OCI-LY1 (cell line): ENCODE measurements around the gene AAMDC.
"Not testable (repeated sequence)": the region's sequence is repeated elsewhere in the genome, so short reads cannot be mapped to it uniquely, and the experiment has no call there.

Source experiments
- H2AFZ ChIP-seq: fragments of 200-600 bp; sonication (generic), shearing (Covaris generic); 2 replicates; pipeline ENCODE4 v1.6.0; 2014; ENCODE audit warnings: antibody characterized with exemption, mild to moderate bottlenecking, low read length
- H3F3A ChIP-seq: fragments of 200-600 bp; sonication (generic), shearing (Covaris generic); 2 replicates; pipeline ENCODE4 v1.6.0; 2014; ENCODE audit warnings: mild to moderate bottlenecking, antibody characterized with exemption, low read length, moderate library complexity; ENCODE audit not compliant: insufficient read depth
- H3K27ac ChIP-seq: fragments of 200-600 bp; sonication (generic); 2 replicates; pipeline ENCODE4 v1.5.1; 2014; ENCODE audit warnings: low read length, mixed run types, mild to moderate bottlenecking, low read depth; ENCODE audit not compliant: poor library complexity, severe bottlenecking
- H3K27me3 ChIP-seq: fragments of 200-600 bp; sonication (generic); 2 replicates; pipeline ENCODE4 v1.6.0; 2014; ENCODE audit warnings: antibody characterized with exemption, mild to moderate bottlenecking, low read length, moderate library complexity; ENCODE audit not compliant: insufficient read depth
- H3K36me3 ChIP-seq: fragments of 200-600 bp; sonication (generic); 2 replicates; pipeline ENCODE4 v1.6.1; 2014; ENCODE audit warnings: mild to moderate bottlenecking, antibody characterized with exemption, low read length, moderate library complexity, mixed read lengths; ENCODE audit not compliant: insufficient read depth
- H3K4me1 ChIP-seq: fragments of 200-600 bp; sonication (generic); 2 replicates; pipeline ENCODE4 v1.5.1; 2014; ENCODE audit warnings: mild to moderate bottlenecking, low read length, moderate library complexity; ENCODE audit not compliant: insufficient read depth, severe bottlenecking
- H3K4me2 ChIP-seq: fragments of 200-600 bp; sonication (generic), shearing (Covaris generic); 2 replicates; pipeline ENCODE4 v1.6.1; 2014; ENCODE audit warnings: low read length
- H3K4me3 ChIP-seq: fragments of 200-600 bp; sonication (generic); 2 replicates; pipeline ENCODE4 v1.5.1; 2014; ENCODE audit warnings: low read length, low read depth, mild to moderate bottlenecking, mixed read lengths; ENCODE audit not compliant: poor library complexity, severe bottlenecking
- H3K79me2 ChIP-seq: fragments of 200-600 bp; shearing (Covaris generic); 2 replicates; pipeline ENCODE4 v1.6.1; 2016; ENCODE audit warnings: mixed run types, low read length, mixed read lengths; ENCODE audit not compliant: insufficient read depth
- H3K9ac ChIP-seq: fragments of 200-600 bp; sonication (generic), shearing (Covaris generic); 2 replicates; pipeline ENCODE4 v1.6.1; 2014; ENCODE audit warnings: mild to moderate bottlenecking, low read length, mixed read lengths
- H3K9me2 ChIP-seq: fragments of 200-600 bp; sonication (generic), shearing (Covaris generic); 2 replicates; pipeline ENCODE4 v1.6.1; 2014; ENCODE audit warnings: low read depth, mild to moderate bottlenecking, low read length, mixed read lengths
- H3K9me3 ChIP-seq: fragments of 200-600 bp; shearing (Covaris generic); 2 replicates; pipeline ENCODE4 v1.6.1; 2014; ENCODE audit warnings: low read length, mixed read lengths
- H4K20me1 ChIP-seq: fragments of 200-600 bp; sonication (generic), shearing (Covaris generic); 2 replicates; pipeline ENCODE4 v1.6.0; 2016; ENCODE audit warnings: mild to moderate bottlenecking, low read length; ENCODE audit not compliant: insufficient read depth
- CTCF ChIP-seq: fragments of 200-600 bp; sonication (generic), shearing (Covaris generic); IDR thresholded peaks from 2 replicates; pipeline ENCODE4 v1.5.1; 2017; ENCODE audit warnings: mild to moderate bottlenecking, antibody characterized with exemption, low read length, moderate library complexity, mixed read lengths
- EZH2 ChIP-seq: fragments of 200-600 bp; sonication (generic), shearing (Covaris generic); IDR thresholded peaks from 2 replicates; pipeline ENCODE4 v1.8.0; 2017; ENCODE audit warnings: borderline replicate concordance, mixed run types, mild to moderate bottlenecking, antibody characterized with exemption, low read length, moderate library complexity, mixed read lengths

The AAMDC gene

GRCh38 chr11:77819921-77820564 lies 901 bp upstream of the AAMDC start:
- peak overlapping the region; percentile 88 for H3K27ac ChIP-seq
- H3K9ac ChIP-seq, result peak overlapping the region; percentile 85
- H3K4me1 ChIP-seq, result peaks cover 17% of the 10 kb centered on the region
- TF ChIP-seq EZH2, result no peak
- TF ChIP-seq CTCF, result no peak
- H3K4me2 ChIP-seq, result peak overlapping the region; percentile 96
- H3F3A ChIP-seq, result 0 out of 2 replicates have a peak, but pooled peaks cover 4% of the 10 kb centered on the region
- no peaks in the 10 kb centered on the region for H3K9me2 ChIP-seq
- H2AFZ ChIP-seq, result peak overlapping the region; percentile 17; the same call in 1 of the 2 replicates
- peaks cover 42% of the 10 kb centered on the region for H3K79me2 ChIP-seq
- peaks cover 20% of the 10 kb centered on the region for H3K36me3 ChIP-seq
- peaks cover 4% of the 10 kb centered on the region for H3K9me3 ChIP-seq
- no peaks in the 10 kb centered on the region for H4K20me1 ChIP-seq
- no peaks in the 10 kb centered on the region for H3K27me3 ChIP-seq
- peak overlapping the region; percentile 84 for H3K4me3 ChIP-seq

GRCh38 chr11:77821349-77821851 lies 456 bp downstream of the AAMDC start:
- Histone ChIP-seq H3K27ac (no peak overlapping the region), H3K4me3 (peak overlapping the region; percentile 84), H3K9me3 (no peaks in the 10 kb centered on the region), H3K9me2 (no peaks in the 10 kb centered on the region), H3K36me3 (peaks cover 12% of the 10 kb centered on the region), H3K4me1 (peaks cover 17% of the 10 kb centered on the region), H3K4me2 (peak overlapping the region; percentile 96), H2AFZ (0 out of 2 replicates have a peak overlapping the region, but pooled peaks have one; percentile 32), H4K20me1 (no peaks in the 10 kb centered on the region), H3K27me3 (no peaks in the 10 kb centered on the region), H3K9ac (peak overlapping the region; percentile 57), H3F3A (0 out of 2 replicates have a peak, but pooled peaks cover 4% of the 10 kb centered on the region), H3K79me2 (peaks cover 28% of the 10 kb centered on the region)
- TF ChIP-seq EZH2, result no peak
- no peak for TF ChIP-seq CTCF

- H3K9me3 ChIP-seq, H4K20me1 ChIP-seq, H3K27ac ChIP-seq, H3K27me3 ChIP-seq, H3F3A ChIP-seq, H3K36me3 ChIP-seq, H3K9ac ChIP-seq, H2AFZ ChIP-seq, H3K4me2 ChIP-seq, H3K4me3 ChIP-seq, H3K9me2 ChIP-seq: not testable (repeated sequence)
- H3K79me2 ChIP-seq, result peaks cover 21% of the 10 kb centered on the region
- H3K4me1 ChIP-seq, result peaks cover 17% of the 10 kb centered on the region
These were observed 1.2 kb downstream of the AAMDC start for GRCh38 chr11:77822126-77822525.

- Histone ChIP-seq H3K79me2 (peaks cover 4% of the 10 kb centered on the region), H3K4me3 (no peak overlapping the region), H3K9me3 (no peaks in the 10 kb centered on the region), H2AFZ (no peak overlapping the region), H3K9ac (no peak overlapping the region), H3K4me2 (no peak overlapping the region), H3K9me2 (no peaks in the 10 kb centered on the region), H3K27ac (no peak overlapping the region), H4K20me1 (no peaks in the 10 kb centered on the region), H3K4me1 (peaks cover 12% of the 10 kb centered on the region), H3K27me3 (no peaks in the 10 kb centered on the region), H3K36me3 (no peaks in the 10 kb centered on the region), H3F3A (0 out of 2 replicates have a peak, but pooled peaks cover 4% of the 10 kb centered on the region)
- TF ChIP-seq CTCF, result no peak
- TF ChIP-seq EZH2, result no peak
These were observed 2.8 kb downstream of the AAMDC start for GRCh38 chr11:77823775-77824174.
